DMS53 treated with DMSO at 0.1 percent for 48 hours (cell line): ENCODE data around the gene MGST1.

Experiments used
- DNase-seq: peaks from one replicate; lab custom pipeline; 2025; ENCODE audit not compliant: unreplicated experiment; lab: John Stamatoyannopoulos, UW

MGST1 gene, protein sequence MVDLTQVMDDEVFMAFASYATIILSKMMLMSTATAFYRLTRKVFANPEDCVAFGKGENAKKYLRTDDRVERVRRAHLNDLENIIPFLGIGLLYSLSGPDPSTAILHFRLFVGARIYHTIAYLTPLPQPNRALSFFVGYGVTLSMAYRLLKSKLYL

GRCh38 chr12:16347391-16348298 is at the start of gene MGST1:
Gene MGST1, plus strand, starts transcription at chr12:16347645. Its CDS starts 6,608 bp downstream, at chr12:16354253.
- peak; percentile 54 for DNase-seq

GRCh38 chr12:16299403-16299802 is 48.0 kb upstream of the MGST1 start:
- no peak for DNase-seq

- no peak for DNase-seq
Measured at GRCh38 chr12:16300122-16300521, 47.3 kb upstream of the MGST1 start.

- DNase-seq, result no peak
Measured at GRCh38 chr12:16300736-16301135, 46.7 kb upstream of the MGST1 start.

GRCh38 chr12:16303939-16304338 is 43.5 kb upstream of the MGST1 start:
- DNase-seq, result no peak

DNA sequence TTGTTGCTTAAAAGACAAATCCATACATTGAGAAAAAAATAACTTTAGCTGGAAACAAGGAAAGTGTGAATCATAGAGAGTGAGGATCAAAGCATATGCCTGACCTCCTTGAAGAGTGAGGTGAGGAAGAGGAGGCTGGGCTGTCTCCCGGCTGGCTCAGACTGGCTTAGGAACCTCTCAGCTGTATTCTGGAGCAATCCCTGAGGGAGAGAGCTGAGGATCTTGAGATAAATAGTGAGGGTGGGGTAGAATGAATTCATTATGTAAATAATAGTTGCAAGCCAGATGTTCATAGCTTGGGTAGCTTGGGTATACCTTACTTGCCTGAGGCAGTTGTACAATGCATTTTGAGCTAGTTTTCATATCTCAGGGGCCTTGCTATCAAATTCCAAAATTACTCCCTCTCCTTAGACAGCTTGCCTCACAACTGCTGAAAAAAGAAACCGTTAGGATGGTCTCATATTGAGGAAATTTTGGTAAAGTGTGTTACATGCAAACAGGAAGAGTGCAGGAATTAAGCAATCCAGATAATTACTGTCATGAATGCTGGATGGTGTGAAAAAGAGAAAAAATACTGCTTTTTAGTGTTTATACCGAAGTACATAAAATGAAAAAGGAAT is 39.5 kb upstream of the MGST1 start:
- no peak for DNase-seq

- DNase-seq, result no peak
Measured at GRCh38 chr12:16310934-16311333, 36.5 kb upstream of the MGST1 start.

- peak; percentile 71 for DNase-seq
Measured at GRCh38 chr12:16323010-16323409, 24.4 kb upstream of the MGST1 start.

DNA sequence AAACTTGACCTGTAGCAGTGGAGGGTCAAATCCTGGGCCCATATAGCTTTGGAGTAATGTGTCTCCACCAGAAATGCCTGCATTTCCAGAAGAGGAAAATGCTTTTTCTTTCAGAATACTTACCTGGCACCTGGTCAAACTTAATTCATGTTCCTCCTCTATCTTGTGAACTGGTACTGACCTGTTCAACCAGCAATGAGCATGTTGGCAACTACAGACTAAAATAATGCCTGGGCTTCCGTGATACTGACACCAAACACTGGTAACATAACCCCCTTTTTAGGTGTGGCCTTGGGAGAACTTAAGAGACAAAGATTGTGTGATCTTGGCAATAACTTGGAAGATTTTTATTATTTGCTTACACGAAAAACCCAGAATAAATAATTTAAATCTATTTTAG is 23.8 kb upstream of the MGST1 start:
- DNase-seq, result no peak

DNA sequence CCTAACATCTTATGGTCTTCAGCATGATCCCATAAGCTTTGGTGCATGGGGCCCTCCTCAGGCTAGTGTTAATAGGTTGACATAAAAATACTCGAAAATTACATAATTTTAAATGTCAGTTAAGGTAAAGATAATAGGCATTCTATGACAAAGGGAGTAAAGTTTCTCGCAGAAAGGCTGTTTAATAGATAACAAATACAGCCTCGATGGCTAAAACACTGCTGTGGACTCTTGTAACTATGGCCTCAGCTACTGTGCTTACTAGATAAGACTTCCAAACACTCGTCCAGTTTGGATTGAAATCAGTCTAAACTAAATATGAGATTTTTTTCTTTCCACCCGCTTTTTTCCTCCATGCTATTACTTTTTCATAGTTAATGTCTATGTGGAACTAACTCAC is 23.2 kb upstream of the MGST1 start:
- DNase-seq, result no peak

DNA sequence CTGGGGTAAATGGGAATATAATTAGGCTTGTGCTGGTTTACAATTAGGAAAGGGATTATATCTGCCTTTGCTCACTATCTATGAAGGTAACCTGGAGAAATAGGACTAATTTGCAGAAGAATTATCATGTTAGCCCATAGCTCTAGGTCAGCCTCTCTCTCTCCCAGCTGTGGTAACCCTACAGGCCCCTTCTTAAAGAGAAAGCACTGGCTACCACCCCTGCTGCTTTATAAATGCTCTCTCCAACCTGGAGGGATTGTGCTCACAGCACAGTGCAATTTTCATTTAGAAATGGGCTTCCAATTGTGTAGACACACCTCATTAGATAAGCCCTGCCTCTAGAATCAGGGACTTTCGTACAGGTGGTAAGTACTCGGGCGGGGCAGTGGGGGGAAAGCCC is 22.7 kb upstream of the MGST1 start:
- DNase-seq, result no peak

DNA sequence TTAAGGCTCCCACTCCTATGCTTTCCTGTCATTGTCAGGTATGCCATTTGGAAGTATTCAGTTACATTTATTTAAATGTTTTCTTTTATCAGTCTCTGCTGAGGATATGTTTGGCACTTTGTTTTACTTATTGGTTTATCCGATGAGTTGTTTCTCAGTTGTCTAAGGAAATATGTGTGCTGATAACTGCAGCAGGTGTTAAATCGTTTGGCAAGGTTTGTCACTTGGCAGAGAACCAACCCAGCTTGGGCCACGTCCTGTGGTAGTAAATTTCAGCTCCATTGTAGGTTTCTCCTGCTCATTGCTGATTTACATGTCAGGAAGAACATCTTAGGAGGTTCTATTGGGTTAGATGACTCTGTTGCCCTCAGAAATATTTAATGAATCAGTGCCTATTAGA is 22.0 kb upstream of the MGST1 start:
- peak; percentile 60 for DNase-seq

DNA sequence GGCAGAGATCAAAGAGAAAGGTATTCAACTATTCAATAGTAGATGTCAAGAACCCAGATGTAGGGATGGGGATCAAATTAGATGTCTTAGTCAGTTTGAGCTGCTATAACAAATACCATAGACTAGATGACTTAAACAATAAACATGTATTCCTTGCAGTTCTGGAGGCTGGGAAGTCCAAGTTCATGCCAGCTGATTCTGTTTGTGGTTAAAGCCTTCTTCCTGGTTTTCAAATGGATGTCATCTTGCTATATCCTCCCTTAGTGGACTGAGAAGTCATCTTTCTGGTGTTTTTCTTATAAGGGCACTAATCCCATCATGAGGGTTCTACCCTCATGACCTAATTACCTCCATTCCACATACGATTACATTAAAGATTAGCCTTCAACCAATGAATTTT is 19.5 kb upstream of the MGST1 start:
- no peak for DNase-seq

GRCh38 chr12:16329594-16329993 is 17.9 kb upstream of the MGST1 start:
- peak; percentile 79 for DNase-seq

DNA sequence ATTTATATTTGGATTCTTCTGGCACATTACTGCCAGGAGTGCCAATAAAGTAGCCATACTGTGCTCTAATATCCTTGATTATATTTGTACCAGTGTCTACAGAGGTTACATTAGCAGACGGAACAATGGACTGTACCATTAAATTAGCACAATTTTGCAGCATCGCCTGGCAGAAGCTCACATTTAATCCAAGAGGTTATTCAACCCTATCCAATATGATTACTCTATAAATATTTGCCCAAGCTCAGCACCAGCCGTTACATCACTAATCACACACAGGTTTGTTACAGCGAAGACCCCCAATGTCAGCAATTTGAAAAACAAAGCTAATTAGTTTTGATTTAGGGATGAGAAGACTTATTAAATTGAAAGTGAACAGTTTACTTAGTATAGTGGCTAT is 16.9 kb upstream of the MGST1 start:
- DNase-seq, result peak; percentile 93

GRCh38 chr12:16331998-16332397 is 15.4 kb upstream of the MGST1 start:
- DNase-seq, result no peak

DNA sequence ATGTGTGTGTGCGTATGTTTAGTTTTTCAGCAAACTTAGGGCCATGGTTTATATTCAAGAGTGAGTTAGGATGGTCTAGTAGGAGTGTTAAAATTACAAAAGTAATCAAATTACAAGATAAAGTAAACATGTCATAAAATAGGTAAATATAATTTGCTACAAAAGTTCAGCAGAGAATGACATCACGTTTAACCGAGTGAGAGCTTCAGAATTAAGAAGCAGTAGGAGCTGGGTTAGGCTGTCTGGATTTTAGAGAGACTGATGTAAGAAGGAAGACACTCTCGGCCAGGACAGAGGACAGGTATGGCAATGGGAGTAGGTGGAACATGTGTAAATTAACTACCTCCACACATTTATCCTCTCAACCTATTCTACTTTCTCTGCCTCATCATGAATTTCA is 11.6 kb upstream of the MGST1 start:
- DNase-seq, result no peak

- DNase-seq, result no peak
Measured at GRCh38 chr12:16344269-16344668, 3.2 kb upstream of the MGST1 start.

- no peak for DNase-seq
Measured at GRCh38 chr12:16345105-16345504, 2.3 kb upstream of the MGST1 start.

GRCh38 chr12:16346958-16347357 is 487 bp upstream of the MGST1 start:
- DNase-seq, result no peak

GRCh38 chr12:16348435-16349130 is 1.1 kb downstream of the MGST1 start:
- no peak for DNase-seq

GRCh38 chr12:16349131-16349460 is 1.7 kb downstream of the MGST1 start:
- DNase-seq, result no peak
